T-cell (primary cell): ENCODE data around the gene SYNGR2. TPM values are rescaled to one million over a fixed set of nuclear protein-coding genes. Genes with fewer than 3 reads are reported as not detected.

Experiments
- ATAC-seq, 4 experiments: fragments of 200-7000 bp in 3 of 4; fragments of 150-1000 bp in 1 of 4; cut with Tn5 transposase; replicated peaks in 1 of 4; 1 replicate in 3 of 4; 2 replicates in 1 of 4; pipeline ENCODE4 v1.10.0; 2021; ENCODE audit warnings: moderate library complexity in 3 of 4, mild to moderate bottlenecking in 2 of 4, moderate number of reproducible peaks in 1 of 4
- CTCF ChIA-PET, 2 donors: fragments of 300-600 bp; sonication (Branson Sonifier 250); formaldehyde crosslinking; loops; one replicate each; lab custom pipeline; 2022; ENCODE audit warnings: antibody characterized with exemption in 2 of 2; lab: Charles Lee
- POLR2A ChIA-PET, 2 donors: fragments of 300-600 bp; sonication (Branson Sonifier 250); formaldehyde crosslinking; loops; one replicate each; lab custom pipeline; 2022; ENCODE audit warnings: antibody characterized with exemption in 2 of 2; lab: Charles Lee
- DNase-seq, 35 experiments: peaks; one replicate each; pipeline versions ENCODE4 v3.0.0 to v3.0.0-alpha.2; 2013 to 2023
- H3K27ac ChIP-seq: one replicate; pipeline ENCODE4 v1.5.1; 2013; ENCODE audit warnings: low read length
- H3K27me3 ChIP-seq, 2 experiments: replicated peaks in 1 of 2; 1 replicate in 1 of 2; 2 replicates in 1 of 2; pipeline versions ENCODE4 v1.6.1 to v1.7.0; 2013; ENCODE audit warnings: low read length in 1 of 2, mixed read lengths in 1 of 2; ENCODE audit not compliant: control insufficient read depth in 2 of 2, insufficient read depth in 2 of 2; ENCODE audit errors: extremely low read depth in 1 of 2
- H3K36me3 ChIP-seq, 2 donors: 1 replicate in 1 of 2; 2 replicates in 1 of 2; pipeline versions ENCODE4 v1.6.1 to v1.7.0; 2013; ENCODE audit warnings: low read length in 1 of 2; ENCODE audit not compliant: control insufficient read depth in 2 of 2, insufficient read depth in 1 of 2; ENCODE audit errors: extremely low read depth in 1 of 2
- H3K4me1 ChIP-seq, 2 experiments: 1 replicate in 1 of 2; 2 replicates in 1 of 2; pipeline versions ENCODE4 v1.6.1 to v1.7.0; 2013; ENCODE audit warnings: low read length in 2 of 2, mixed read lengths in 1 of 2; ENCODE audit not compliant: insufficient read depth in 2 of 2, control insufficient read depth in 1 of 2; ENCODE audit errors: extremely low read depth in 1 of 2
- H3K4me3 ChIP-seq, 2 donors: 1 replicate in 1 of 2; 2 replicates in 1 of 2; pipeline versions ENCODE4 v1.5.1 to v1.7.0; 2013; ENCODE audit warnings: mild to moderate bottlenecking in 2 of 2, low read length in 1 of 2, moderate library complexity in 1 of 2; ENCODE audit not compliant: control insufficient read depth in 1 of 2; ENCODE audit errors: extremely low read depth in 1 of 2
- H3K9me3 ChIP-seq: 2 replicates; pipeline ENCODE4 v1.7.0; 2013
- H3K27ac Mint-ChIP-seq, 2 donors: one replicate each; pipeline ENCODE4 v1.8.0; 2020 to 2021; ENCODE audit warnings: mild to moderate bottlenecking in 2 of 2, mixed read lengths in 2 of 2
- H3K27me3 Mint-ChIP-seq, 2 donors: one replicate each; pipeline ENCODE4 v1.8.0; 2021 to 2022; ENCODE audit warnings: mixed read lengths in 2 of 2
- H3K36me3 Mint-ChIP-seq: one replicate; pipeline ENCODE4 v1.8.0; 2021; ENCODE audit warnings: mixed read lengths
- H3K4me1 Mint-ChIP-seq, 3 donors: one replicate each; pipeline ENCODE4 v1.8.0; 2020 to 2022; ENCODE audit warnings: mixed read lengths in 3 of 3, mild to moderate bottlenecking in 1 of 3
- H3K4me3 Mint-ChIP-seq, 3 donors: one replicate each; pipeline ENCODE4 v1.8.0; 2020 to 2022; ENCODE audit warnings: mild to moderate bottlenecking in 3 of 3, mixed read lengths in 3 of 3, moderate library complexity in 3 of 3
- H3K9me3 Mint-ChIP-seq, 3 donors: one replicate each; pipeline ENCODE4 v1.8.0; 2020 to 2022; ENCODE audit warnings: mixed read lengths in 3 of 3
- WGBS: methylation state at CpG from one replicate; pipeline ENCODE4 v1.1.5; 2013; ENCODE audit warnings: missing lambda C conversion rate; ENCODE audit not compliant: insufficient coverage; 5-methylcytosine and 5-hydroxymethylcytosine counted together
- total RNA-seq, 35 experiments: library from RNA in 6 of 35; stranded (reverse) in 6 of 35; fragments of 120-200 nt in 1 of 35; gene quantifications; one replicate each; pipeline versions ENCODE4 v1.2.1 to v1.2.4 and lab custom pipeline; 2013 to 2026

Gene SYNGR2
- total RNA-seq, 5 donors from 2014 or later (not counting 1 experiment from before 2014, with no cell fraction given): 56.0 to 86.3 (median 74.6) TPM

DNA sequence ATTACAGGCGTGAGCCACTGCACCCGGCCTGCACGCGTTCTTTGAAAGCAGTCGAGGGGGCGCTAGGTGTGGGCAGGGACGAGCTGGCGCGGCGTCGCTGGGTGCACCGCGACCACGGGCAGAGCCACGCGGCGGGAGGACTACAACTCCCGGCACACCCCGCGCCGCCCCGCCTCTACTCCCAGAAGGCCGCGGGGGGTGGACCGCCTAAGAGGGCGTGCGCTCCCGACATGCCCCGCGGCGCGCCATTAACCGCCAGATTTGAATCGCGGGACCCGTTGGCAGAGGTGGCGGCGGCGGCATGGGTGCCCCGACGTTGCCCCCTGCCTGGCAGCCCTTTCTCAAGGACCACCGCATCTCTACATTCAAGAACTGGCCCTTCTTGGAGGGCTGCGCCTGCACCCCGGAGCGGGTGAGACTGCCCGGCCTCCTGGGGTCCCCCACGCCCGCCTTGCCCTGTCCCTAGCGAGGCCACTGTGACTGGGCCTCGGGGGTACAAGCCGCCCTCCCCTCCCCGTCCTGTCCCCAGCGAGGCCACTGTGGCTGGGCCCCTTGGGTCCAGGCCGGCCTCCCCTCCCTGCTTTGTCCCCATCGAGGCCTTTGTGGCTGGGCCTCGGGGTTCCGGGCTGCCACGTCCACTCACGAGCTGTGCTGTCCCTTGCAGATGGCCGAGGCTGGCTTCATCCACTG, 45.8 kb downstream of the SYNGR2 start, which contains the start of gene BIRC5:
Gene BIRC5 (plus strand): TSS at position 238 of the 690 bp plus-strand sequence. CDS start 64 bp downstream, at position 302.
- peak; percentile 100 for ATAC-seq
- no peaks in the 10 kb centered on the region for H3K36me3 ChIP-seq
- peaks cover 3 to 12% of the 10 kb centered on the region in 2 experiments for H3K4me1 ChIP-seq
- H3K27me3 ChIP-seq: peaks cover 0 to 5% of the 10 kb centered on the region in 2 experiments
- 1% methylated on average over 60 of the region's 60 CpGs for WGBS
- Mint-ChIP-seq H3K4me1 (peaks cover 4 to 7% (median 5%) of the 10 kb centered on the region in 3 donors), H3K27ac (no peak within 1 kb of the TSS), H3K27me3 (no peaks in the 10 kb centered on the region), H3K9me3 (no peaks in the 10 kb centered on the region), H3K4me3 (peak within 1 kb of the TSS; percentile 62 to 73 (median 69)), H3K36me3 (no peaks in the 10 kb centered on the region)
- peak; percentile 69 to 92 (median 84) for DNase-seq
- peak within 1 kb of the TSS; percentile 56 to 66 for H3K4me3 ChIP-seq
- no peak within 1 kb of the TSS for H3K27ac ChIP-seq
- H3K9me3 ChIP-seq: no peaks in the 10 kb centered on the region
- POLR2A ChIA-PET: interaction anchor here in 1 of 2 donors (0.7 kb wide), 1 partner anchor 342 kb away, joined by 3 read pairs; no protein-coding TSS in a partner anchor
- CTCF ChIA-PET: interaction anchor here in 1 of 2 donors (0.5 to 0.6 kb wide), 3 partner anchors 148 to 200 kb away, joined by 3 to 4 read pairs (median 4); no protein-coding TSS in a partner anchor

DNA sequence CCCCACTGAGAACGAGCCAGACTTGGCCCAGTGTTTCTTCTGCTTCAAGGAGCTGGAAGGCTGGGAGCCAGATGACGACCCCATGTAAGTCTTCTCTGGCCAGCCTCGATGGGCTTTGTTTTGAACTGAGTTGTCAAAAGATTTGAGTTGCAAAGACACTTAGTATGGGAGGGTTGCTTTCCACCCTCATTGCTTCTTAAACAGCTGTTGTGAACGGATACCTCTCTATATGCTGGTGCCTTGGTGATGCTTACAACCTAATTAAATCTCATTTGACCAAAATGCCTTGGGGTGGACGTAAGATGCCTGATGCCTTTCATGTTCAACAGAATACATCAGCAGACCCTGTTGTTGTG, 46.3 kb downstream of the SYNGR2 start:
- Mint-ChIP-seq H3K9me3 (no peaks in the 10 kb centered on the region), H3K27me3 (no peaks in the 10 kb centered on the region), H3K36me3 (no peaks in the 10 kb centered on the region), H3K4me1 (peaks cover 4 to 7% (median 5%) of the 10 kb centered on the region in 3 donors), H3K27ac (no peak overlapping the region), H3K4me3 (peak overlapping the region; percentile 62 to 73 (median 69))
- DNase-seq (no peak), ATAC-seq (no peak)
- H3K4me3 ChIP-seq: peak overlapping the region in 1 of 2 donors; percentile 56
- ChIA-PET POLR2A (no interaction called here), CTCF (no interaction called here)
- H3K27me3 ChIP-seq: peaks cover 0 to 5% of the 10 kb centered on the region in 2 experiments
- H3K36me3 ChIP-seq: no peaks in the 10 kb centered on the region
- H3K27ac ChIP-seq: no peak overlapping the region
- no peaks in the 10 kb centered on the region for H3K9me3 ChIP-seq
- H3K4me1 ChIP-seq: peaks cover 3 to 12% of the 10 kb centered on the region in 2 experiments
- 6% methylated on average over 3 of the region's 5 CpGs for WGBS

DNA sequence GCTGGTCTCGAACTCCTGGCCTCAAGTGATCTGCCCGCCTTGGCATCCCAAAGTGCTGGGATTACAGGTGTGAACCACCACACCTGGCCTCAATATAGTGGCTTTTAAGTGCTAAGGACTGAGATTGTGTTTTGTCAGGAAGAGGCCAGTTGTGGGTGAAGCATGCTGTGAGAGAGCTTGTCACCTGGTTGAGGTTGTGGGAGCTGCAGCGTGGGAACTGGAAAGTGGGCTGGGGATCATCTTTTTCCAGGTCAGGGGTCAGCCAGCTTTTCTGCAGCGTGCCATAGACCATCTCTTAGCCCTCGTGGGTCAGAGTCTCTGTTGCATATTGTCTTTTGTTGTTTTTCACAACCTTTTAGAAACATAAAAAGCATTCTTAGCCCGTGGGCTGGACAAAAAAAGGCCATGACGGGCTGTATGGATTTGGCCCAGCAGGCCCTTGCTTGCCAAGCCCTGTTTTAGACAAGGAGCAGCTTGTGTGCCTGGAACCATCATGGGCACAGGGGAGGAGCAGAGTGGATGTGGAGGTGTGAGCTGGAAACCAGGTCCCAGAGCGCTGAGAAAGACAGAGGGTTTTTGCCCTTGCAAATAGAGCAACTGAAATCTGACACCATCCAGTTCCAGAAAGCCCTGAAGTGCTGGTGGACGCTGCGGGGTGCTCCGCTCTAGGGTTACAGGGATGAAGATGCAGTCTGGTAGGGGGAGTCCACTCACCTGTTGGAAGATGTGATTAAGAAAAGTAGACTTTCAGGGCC, 51.2 kb downstream of the SYNGR2 start:
- H3K9me3 ChIP-seq: no peaks in the 10 kb centered on the region
- ATAC-seq: no peak
- WGBS: 98% methylated on average over 11 of the region's 11 CpGs
- H3K36me3 ChIP-seq: no peaks in the 10 kb centered on the region
- ChIA-PET POLR2A (no interaction called here), CTCF (no interaction called here)
- Mint-ChIP-seq H3K4me1 (peaks cover under 1 to 11% (median 6%) of the 10 kb centered on the region in 3 donors), H3K27me3 (no peaks in the 10 kb centered on the region), H3K9me3 (no peaks in the 10 kb centered on the region), H3K27ac (peak overlapping the region in 1 of 2 donors; percentile 31), H3K36me3 (no peaks in the 10 kb centered on the region), H3K4me3 (no peak overlapping the region)
- DNase-seq: no peak
- no peak overlapping the region for H3K27ac ChIP-seq
- H3K4me1 ChIP-seq: peaks cover 1 to 6% of the 10 kb centered on the region in 2 experiments
- H3K4me3 ChIP-seq: no peak overlapping the region
- no peaks in the 10 kb centered on the region for H3K27me3 ChIP-seq

Other genes starting within 250 kb of the SYNGR2 start
- 100 to 1,000 TPM in 1 of 5 donors, 10 to 100 TPM in 4; 87.1 to 116 (median 94.3) TPM for gene TNRC6C, start 209.9 kb upstream of the SYNGR2 start, total RNA-seq
- gene TMC6, start 39.8 kb upstream of the SYNGR2 start, total RNA-seq: 100 to 1,000 TPM; 616 to 847 (median 698) TPM
- gene TMC8, start 37.8 kb upstream of the SYNGR2 start, total RNA-seq: 100 to 1,000 TPM; 301 to 631 (median 431) TPM
- gene C17orf99, start 22.2 kb upstream of the SYNGR2 start, total RNA-seq: under 1 TPM in 1 of 5 donors, not detected in 4; 0.73 TPM
- gene TK1, start 18.5 kb downstream of the SYNGR2 start, total RNA-seq: 1 to 10 TPM; 1.6 to 3.3 (median 2.2) TPM
- gene AFMID, start 18.8 kb downstream of the SYNGR2 start, total RNA-seq: 1 to 10 TPM; 2.3 to 5.9 (median 3.4) TPM
- 1 to 10 TPM in 3 of 5 donors, under 1 TPM in 2; 0.67 to 1.9 (median 1.3) TPM for gene BIRC5, start 45.7 kb downstream of the SYNGR2 start, total RNA-seq
- not detected for gene TMEM235, start 63.0 kb downstream of the SYNGR2 start, total RNA-seq
- gene SOCS3, start 191.5 kb downstream of the SYNGR2 start, total RNA-seq: 100 to 1,000 TPM in 2 of 5 donors, 10 to 100 TPM in 3; 14.2 to 248 (median 19.9) TPM
- 10 to 100 TPM; 60.5 to 87.2 (median 78.9) TPM for gene PGS1, start 210.1 kb downstream of the SYNGR2 start, total RNA-seq